HG02870 (cell line): Measurements from ENCODE around the gene IL19.
A peak's percentile ranks its signal among the peaks of the same experiment; 100 is the strongest.

ENCODE experiments used
- ATAC-seq: cut with Tn5 transposase; IDR thresholded peaks from one replicate; pipeline ENCODE4 v1.9.1; 2021; ENCODE audit warnings: mild to moderate bottlenecking, moderate library complexity; ENCODE audit not compliant: unreplicated experiment

IL19 gene, protein sequence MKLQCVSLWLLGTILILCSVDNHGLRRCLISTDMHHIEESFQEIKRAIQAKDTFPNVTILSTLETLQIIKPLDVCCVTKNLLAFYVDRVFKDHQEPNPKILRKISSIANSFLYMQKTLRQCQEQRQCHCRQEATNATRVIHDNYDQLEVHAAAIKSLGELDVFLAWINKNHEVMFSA

DNA sequence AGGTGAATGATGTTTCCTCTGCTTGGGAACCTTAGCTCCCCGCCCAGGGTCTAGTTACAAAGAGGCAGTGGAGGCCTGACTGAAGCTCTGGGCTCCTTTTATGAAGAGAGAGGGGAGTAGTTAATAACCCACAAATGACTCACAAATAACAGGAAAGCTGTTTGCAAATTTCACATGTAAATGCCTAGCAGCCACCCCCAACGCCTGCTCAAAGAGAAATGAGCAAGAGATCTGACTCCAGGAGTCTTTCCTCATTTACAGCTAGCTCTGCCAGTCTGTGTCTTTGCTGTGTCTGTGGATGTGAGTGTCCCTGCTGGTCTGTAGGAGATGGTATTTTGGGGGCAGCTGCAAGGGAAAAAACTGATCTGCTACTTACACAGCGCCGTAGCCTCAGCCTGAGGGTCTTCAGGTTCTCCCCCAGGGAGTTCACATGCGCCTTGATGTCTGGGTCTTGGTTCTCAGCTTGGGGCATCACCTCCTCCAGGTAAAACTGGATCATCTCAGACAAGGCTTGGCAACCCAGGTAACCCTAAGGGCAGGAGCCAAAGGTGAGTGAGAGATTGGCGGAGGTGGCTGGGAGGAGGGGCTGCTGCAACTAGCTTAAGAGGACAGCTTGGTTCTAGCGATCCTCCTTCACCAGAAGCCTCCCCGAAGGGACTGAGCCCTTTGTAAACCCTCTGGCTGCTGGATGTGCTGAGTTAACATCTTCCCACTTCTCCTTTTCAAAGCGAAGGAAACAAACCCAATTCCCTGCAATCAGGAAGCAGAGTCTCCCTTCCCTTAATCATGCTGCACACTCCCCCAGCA, at the start of gene IL19:
IL19 (plus strand) TSS at position 243 of the 807 bp plus-strand sequence. CDS start 65,890 bp downstream, outside the sequence.
- ATAC-seq, result peak; percentile 25

DNA sequence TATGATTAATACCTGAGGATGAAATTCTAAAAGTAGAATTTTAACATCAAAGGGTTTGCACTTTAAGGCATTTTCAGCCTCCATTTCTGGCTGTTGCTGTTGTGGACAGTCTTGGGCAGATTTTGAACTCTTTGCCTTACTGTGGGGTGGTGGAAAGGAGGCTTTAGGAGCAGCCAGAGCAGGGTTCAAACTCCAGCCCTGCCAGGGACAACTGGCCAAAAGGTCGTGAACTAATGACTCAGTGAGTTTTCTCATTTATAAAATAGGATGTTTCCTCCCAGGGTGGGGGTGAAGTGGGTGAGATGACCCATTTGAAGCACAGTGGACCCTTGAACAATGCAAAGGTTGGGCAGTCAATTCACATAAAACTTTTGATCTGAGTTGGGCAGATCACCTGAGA, 49.1 kb upstream of the IL19 start:
- ATAC-seq, result no peak

DNA sequence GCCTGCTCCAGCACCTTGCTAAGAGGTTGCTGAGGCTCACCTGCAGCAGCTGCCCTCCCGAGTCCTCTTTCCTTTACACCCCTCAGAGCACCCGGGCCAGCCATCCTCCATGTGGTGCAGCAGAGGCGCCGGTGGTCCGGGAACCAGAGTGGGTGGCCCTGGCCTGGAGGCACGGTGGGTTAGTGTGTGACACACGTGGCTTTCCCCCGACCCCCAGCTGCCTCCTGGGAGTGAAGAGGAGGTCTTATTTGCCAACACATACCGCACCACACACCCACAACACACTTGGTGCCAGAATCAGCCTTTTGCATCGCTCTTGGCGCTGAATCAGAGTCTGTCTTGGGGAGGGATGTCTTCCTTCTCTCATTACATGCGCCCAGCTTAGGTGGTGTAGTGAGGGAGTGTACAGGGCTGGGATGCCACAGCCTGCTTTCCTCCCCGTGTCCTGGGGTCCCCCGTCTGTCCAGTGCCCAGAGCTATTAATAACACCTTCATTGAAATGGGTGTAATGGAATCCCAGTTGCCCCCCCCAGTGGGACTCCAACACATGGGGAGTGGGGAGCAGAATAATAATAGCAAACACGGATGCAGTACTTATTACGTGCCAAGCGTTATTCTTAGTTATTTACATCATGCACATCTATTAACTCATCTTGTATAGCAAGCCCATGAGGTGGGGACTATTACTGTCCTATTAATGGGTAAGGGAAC, 47.7 kb upstream of the IL19 start:
- ATAC-seq, result no peak

DNA sequence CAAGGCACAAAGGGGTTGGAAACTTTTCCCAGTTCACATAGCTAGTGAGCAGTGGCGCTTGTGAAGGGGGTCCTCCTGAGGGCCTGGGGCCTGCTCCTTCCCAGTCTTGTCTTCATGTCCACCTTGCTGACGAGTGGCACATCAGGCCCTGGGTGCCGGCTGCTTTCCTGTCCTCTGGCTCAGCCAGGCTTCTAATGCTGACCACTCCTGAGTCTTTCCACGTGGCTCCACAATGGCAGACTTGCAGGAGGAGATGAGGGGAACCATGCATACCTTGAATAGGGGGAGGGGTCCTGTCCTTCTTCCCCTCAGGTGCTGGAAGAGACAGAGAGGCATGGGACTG, 47.1 kb upstream of the IL19 start:
- ATAC-seq, result no peak

DNA sequence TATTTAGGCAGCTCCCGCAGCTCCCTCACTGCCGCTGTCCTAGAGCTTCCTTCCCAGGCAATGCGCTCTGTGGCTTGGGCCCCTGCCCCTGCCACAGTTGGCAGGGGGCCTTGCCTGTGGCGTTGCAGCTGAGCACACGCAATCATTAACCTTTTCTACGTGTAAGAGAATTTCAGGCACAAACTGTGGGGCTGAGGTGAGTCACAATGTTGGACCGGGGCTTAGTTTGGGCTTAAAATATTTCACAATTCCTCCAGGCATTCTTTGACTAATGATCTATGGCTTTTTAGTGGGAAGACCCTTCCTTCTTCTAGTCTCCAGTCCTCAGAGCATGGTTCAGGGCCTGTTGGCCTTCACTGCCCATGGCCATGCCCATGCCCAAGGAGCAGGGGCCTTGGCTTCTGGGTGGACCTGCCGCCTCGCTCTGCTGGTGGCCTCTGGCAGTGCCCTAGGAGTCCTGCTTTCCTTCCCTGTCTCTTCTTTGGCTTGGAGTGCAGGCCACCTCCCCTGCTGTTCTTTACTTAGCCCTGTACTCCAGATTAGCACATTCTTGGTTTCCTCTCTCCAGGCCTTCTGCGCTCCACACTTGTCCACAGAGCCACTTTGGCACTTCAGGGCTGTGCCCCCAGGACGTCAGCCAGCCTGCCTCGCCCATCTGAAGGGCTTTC, 46.6 kb upstream of the IL19 start:
- no peak for ATAC-seq

DNA sequence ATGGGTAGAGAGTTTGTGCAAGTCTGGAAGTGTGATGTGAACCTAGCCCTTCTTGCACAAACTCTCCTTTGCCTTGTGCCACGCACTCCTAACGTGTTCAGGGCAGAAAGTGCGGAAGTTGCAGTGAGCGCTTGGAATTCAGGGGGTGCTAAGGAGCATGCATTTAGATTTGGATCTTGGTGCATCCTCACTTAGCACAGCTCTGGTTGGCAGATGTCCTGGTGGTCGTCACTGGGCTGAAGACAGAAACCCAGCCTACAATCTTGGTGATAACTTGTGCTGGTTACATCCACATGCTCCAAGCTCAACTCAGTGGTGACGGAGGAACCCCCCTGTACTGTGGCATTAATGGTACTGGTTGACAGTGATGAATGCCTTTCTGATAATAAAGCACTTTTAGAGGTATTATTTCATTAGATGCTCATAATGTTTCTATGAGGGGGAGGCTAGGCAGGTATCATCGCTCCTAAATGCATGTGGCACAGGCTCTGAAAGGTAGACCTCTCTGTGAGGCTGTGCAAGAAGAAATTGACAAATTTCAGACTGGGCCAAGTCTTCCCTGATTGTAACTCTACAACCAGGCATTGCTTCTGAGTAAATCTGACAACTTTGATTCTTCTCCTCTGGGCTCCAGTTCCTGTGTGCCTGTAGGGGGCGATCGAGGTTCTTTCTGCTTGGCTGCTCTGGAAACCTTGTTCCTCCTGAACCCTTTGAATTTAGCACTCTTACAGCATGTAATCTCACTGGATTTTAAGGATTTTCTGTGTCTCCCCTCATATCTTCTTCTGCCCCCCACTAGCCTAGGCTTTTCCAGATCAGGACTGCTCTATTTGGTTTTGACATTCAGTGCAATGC, 45.2 kb upstream of the IL19 start:
- no peak for ATAC-seq

DNA sequence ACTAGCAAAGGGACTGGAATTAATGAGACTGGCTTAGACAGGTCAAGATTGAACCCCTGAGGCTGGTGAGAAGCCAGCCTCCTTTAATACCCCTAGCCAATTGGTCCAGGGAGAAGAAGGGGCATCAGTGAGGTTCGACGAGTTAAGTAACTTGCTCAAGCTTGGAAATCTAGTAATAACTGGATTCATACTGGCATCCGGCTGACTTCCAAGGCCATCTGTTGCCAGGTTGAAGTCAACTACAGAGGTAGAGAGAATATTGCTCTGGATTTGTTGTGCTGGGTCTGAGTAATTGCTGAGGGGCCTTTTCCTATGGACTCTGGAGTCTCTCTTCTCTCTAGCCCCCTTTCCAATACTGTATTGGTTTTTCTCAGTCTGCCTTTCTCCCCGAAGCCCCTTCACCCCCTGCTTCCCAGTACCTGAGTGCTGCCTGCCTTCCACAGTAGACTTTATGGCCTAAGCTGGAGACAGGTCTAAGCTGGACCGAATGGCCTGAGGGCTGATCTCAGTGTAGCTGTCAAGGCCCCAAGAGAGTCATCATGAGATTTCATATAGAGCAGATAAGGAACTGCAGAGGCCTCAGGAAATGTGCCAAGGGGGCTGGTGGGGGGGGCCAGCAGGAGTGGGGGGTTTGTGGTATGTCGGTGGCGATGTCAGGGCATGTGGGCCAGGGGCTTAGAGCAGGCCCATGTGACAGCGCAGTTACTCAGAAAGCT, 42.4 kb upstream of the IL19 start:
- ATAC-seq, result no peak

DNA sequence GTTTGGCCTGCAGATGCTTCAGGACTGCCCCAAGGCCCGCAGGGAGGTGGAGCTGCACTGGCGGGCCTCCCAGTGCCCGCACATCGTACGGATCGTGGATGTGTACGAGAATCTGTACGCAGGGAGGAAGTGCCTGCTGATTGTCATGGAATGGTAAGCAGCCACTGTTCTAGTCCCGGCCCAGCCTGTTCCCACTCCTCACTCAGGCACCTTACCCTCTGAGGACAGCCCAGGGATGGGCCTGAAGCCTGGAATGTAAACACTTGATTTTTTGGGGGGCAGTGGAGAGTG, 41.9 kb upstream of the IL19 start:
- no peak for ATAC-seq

DNA sequence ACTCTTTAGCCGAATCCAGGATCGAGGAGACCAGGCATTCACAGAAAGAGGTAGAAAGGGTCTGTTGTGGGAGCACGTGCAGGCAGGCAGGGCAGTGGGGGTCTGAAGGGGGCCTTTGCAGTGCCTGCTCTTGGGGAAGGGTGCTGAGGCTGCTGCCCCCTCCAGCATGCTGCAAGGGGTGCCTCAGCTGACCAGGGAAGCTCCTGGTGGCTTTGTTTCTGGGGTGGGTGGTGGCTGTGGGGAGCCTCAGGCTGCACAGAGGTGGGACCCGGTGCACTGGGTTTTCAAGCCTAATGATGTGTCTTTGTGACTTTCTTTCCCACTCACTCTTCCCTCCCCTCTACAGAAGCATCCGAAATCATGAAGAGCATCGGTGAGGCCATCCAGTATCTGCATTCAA, 41.5 kb upstream of the IL19 start:
- ATAC-seq, result no peak

DNA sequence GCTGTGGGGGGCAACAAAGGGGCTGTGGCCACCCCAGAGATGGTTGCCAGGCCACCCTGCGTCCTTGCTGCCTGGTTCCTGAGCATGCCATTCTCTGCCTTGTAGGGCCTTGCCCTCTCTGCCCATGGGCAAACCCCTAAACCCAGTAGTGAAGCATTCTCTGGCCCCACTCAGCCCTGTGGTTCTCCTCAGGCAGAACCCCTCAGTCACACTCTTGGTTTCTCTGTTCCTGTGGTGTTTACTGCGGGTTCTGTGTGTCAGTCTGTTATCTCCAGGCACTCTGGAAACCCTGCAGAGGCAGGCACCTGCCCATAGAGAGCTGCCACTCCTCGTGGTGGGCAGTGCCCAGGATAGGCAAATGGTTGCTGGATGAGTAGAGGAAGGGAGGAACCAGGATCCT, 41.1 kb upstream of the IL19 start:
- no peak for ATAC-seq

DNA sequence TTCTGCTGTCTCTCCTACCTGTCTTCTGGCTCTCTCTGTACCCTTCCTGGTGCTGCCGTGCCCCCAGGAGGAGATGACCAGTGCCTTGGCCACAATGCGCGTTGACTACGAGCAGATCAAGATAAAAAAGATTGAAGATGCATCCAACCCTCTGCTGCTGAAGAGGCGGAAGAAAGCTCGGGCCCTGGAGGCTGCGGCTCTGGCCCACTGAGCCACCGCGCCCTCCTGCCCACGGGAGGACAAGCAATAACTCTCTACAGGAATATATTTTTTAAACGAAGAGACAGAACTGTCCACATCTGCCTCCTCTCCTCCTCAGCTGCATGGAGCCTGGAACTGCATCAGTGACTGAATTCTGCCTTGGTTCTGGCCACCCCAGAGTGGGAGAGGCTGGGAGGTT, 38.1 kb upstream of the IL19 start:
- ATAC-seq, result no peak

DNA sequence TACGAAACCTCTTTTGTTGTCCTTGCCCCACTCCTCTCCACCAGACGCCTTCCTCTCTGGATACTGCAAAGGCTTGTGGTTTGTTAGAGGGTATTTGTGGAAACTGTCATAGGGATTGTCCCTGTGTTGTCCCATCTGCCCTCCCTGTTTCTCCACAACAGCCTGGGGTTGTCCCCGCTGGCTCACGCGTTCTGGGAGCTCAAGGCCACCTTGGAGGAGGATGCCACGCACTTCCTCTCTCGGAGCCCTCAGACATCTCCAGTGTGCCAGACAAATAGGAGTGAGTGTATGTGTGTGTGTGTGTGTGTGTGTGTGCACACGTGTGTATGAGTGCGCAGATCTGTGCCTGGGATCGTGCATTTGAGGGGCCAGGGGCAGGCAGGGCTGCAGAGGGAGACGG, 37.6 kb upstream of the IL19 start:
- no peak for ATAC-seq

DNA sequence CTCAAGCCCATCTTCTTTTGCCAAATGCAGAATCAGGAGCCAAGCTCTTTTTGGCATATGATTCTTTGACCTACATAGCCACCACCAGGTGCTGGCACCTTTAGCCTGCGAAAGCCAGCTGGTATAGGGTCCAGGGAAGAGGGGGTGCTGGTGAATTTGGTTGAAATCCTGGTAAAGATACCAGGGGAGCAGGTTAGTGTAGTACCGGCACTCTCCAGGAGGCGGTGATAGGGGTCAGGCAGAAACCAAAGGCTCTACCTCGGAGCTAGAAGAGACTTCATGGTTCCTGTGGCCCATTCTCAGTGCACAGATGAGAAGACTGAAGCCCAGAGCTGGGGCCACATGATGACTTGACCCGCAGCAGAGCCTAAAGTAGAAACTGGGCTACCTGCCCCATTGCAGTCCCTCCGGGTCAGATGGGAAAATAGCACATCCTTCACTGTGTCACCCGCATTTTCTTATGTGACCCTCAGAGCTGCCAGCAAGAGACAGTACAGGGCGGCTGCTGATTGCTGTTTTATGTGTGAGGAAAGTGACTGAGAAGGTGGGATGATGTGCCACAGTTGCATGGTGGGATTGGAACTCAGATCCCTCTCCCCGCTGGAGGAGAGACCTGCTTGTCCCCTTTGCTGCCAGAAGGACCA, 36.0 kb upstream of the IL19 start:
- no peak for ATAC-seq

DNA sequence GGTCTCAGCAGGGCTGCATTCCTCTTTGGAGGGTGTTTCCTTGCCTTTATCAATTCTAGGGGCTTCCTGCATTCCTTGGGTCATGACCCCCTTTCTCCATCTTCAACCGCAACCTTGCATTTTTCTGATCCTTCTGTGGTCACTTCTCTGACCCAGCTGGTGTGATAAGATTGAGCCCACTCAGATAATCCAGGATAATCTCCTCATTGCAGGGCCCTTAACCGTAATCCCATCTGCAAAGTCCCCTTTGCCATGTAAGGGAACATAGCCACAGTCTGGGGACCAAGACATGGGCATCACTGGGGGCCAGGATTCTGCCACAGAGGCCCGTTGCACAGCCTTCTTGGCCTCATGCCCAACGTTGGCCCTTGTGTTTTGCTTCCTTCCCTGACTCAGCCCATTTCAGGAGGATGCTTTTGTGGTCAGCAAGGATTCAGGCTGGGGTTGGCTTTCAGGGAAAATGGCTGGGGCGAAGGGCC, 35.0 kb upstream of the IL19 start:
- ATAC-seq, result no peak

DNA sequence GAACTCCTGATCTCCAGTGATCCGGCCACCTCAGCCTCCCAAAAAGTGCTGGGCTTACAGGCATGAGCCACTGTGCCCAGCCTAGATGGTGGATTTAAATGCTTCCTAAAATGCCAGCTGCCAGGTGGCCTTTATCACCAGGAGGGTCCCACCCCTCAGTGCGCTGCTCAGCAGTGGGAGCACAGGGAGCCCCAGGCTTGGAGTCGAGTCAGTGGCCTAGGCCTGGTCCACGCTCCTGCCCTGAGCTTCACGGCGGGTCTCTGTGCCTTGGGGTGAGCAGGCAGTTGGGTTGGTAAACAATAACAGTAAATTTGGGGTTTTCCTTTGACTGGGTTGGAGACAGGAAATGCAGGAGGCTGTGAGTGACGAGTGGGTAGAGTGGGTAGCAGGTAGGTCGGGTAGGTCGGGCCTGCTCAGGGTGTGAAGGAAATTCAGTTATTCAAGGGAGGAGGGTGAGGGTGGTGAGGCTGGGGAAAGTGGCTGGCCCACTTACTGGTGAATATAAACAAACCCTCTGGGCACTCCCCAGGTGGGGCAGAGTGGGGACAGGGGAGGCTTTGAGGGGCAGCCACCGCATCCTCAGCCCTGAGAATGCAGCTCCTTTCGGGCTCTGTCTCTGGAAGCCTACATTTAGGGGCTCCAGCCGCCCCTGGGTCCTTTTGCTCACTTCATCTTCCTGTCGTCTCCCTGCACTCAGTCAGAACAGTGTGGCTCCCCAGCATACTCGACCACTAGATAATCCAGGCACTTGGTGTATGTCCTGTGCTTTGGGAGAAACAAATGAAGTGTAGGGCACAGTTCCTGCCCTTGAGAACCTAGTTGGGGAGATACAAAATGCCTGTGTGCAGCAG, 33.5 kb upstream of the IL19 start:
- ATAC-seq, result no peak

DNA sequence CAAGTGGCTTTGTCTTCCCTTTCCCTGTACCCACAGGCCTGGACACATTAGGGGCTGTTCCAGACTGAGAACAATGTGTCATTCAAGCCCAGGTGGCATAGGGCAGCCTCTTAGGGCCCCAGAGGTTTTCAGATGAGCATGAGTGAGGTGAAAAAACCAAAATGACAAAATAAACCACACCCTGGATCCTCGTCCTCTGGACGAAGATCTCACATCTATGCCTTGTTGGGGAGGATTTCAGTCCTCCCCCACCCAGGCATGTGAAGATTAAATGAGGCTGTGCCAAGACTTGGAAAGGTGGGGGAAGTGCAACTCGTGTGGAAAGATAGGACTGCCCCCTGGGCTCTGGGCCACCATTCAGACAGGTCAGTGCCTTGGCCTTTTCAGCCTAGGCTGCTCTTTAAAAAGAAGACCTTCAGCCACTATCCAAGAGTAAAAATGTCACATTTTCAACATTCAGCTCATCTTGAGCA, 32.8 kb upstream of the IL19 start:
- ATAC-seq, result no peak

DNA sequence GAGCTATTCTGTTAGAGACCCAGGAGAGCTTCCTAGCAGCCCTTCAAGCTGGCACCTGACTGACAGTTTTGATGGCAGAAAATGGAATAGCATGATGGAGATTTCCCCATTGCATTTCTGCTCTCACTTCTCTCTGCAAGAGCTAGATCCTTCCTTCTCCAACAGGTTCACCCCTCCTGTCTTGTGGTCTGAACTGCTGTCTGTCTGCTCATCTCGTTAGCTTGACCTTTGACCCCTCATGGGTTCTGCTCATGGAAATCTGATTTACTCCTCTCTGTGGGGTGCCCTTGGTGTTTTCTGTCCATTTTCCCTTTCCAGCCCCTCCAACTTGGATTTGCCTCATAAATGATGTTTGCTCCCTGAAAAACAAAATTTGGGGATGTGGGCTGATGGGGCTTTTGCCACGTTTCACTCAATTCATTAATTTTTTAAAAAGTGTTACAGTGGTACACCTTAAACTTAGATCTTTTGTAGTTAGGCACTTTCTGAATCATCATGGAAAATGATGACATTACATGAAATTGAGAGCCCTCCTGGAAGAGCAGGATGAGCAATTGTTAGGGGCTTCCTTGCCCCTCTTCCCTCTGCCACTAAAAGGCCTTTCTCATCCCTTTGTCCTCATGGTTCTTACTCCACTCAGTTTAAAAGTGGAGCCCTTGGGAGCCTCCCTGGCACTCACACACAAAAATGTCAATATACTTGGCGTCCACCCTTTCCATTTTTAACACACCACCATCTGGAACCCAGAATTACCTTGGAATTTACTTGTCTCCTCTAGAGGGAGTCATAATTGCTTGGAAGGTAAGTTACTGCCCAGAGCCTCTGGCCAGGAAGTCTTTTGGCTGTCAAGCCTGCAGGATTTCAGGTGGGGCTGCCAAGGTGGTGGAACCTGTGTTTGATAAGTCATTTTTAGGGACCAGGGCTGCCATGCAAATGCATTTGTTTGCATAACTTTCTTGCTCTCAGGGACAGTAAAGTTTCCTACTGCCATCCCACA, 31.9 kb upstream of the IL19 start:
- ATAC-seq, result no peak
